ENCODE results near the gene SMIM43. TPM values are rescaled to one million over a fixed set of nuclear protein-coding genes. Genes with fewer than 3 reads are reported as not detected.

Gene SMIM43
- total and polyA plus RNA-seq, 4 donors = not detected

- Histone ChIP-seq H3K4me1 (ENCODE audit: control insufficient read depth in 4 of 4, insufficient read depth in 4 of 4, low read length in 3 of 4) (no peaks in the 10 kb centered on the region), H3K27me3 (ENCODE audit: control insufficient read depth in 4 of 4, insufficient read depth in 4 of 4, low read length in 3 of 4) (no peaks in the 10 kb centered on the region), H3K27ac (ENCODE audit: low read depth in 1 of 2, low read length in 2 of 2) (no peak overlapping the region), H3K36me3 (ENCODE audit: control insufficient read depth in 4 of 4, insufficient read depth in 3 of 4, low read depth in 1 of 4, low read length in 3 of 4) (no peaks in the 10 kb centered on the region), H3K9ac (ENCODE audit: low read depth in 1 of 2, low read length in 2 of 2) (no peak overlapping the region), H3K9me3 (ENCODE audit: control insufficient read depth in 4 of 4, low read length in 3 of 4) (peaks cover 0 to 6% (median 2%) of the 10 kb centered on the region in 4 donors), H3K4me3 (ENCODE audit: low read depth in 1 of 3, low read length in 3 of 3) (no peak overlapping the region)
- 79% methylated on average over 4 of the region's 4 CpGs for WGBS
- no peak for DNase-seq (ENCODE audit: low spot score)
- TF ChIP-seq SP1 (IDR thresholded peaks at IDR 0.05) (no peak), NR2F2 (IDR thresholded peaks at IDR 0.05) (no peak), EGR1 (IDR thresholded peaks at IDR 0.05; ENCODE audit: low read depth in 2 of 2) (no peak), HNF4A (conservative IDR thresholded peaks at IDR 0.05) (no peak)
- TF ChIP-seq, protein P1, sequence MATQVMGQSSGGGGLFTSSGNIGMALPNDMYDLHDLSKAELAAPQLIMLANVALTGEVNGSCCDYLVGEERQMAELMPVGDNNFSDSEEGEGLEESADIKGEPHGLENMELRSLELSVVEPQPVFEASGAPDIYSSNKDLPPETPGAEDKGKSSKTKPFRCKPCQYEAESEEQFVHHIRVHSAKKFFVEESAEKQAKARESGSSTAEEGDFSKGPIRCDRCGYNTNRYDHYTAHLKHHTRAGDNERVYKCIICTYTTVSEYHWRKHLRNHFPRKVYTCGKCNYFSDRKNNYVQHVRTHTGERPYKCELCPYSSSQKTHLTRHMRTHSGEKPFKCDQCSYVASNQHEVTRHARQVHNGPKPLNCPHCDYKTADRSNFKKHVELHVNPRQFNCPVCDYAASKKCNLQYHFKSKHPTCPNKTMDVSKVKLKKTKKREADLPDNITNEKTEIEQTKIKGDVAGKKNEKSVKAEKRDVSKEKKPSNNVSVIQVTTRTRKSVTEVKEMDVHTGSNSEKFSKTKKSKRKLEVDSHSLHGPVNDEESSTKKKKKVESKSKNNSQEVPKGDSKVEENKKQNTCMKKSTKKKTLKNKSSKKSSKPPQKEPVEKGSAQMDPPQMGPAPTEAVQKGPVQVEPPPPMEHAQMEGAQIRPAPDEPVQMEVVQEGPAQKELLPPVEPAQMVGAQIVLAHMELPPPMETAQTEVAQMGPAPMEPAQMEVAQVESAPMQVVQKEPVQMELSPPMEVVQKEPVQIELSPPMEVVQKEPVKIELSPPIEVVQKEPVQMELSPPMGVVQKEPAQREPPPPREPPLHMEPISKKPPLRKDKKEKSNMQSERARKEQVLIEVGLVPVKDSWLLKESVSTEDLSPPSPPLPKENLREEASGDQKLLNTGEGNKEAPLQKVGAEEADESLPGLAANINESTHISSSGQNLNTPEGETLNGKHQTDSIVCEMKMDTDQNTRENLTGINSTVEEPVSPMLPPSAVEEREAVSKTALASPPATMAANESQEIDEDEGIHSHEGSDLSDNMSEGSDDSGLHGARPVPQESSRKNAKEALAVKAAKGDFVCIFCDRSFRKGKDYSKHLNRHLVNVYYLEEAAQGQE (IDR thresholded peaks at IDR 0.05) = no peak
Observed at GRCh38 chr4:121785479-121785878, 20.5 kb upstream of the SMIM43 start.

DNA sequence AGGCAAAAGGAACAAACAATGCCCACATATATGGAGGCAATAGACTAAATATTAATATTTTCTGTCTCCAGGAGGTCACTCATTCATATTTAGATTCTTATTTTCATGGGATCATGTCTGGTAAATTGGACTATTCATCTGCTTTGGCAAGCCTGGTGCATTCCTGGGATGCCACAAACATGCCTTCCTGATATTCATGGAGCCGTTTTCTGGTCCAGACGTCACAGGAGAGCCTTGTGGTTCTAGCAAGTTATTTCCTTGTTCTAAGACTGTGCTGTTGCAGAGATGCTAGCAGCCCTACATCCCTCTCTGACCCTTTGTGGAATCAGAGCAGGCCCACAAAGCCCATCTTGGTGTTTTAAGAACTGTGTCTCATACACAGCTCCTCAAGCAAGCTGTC, 20.0 kb upstream of the SMIM43 start:
- Histone ChIP-seq H3K9me3 (ENCODE audit: control insufficient read depth in 4 of 4, low read length in 3 of 4) (peaks cover 0 to 6% (median 2%) of the 10 kb centered on the region in 4 donors), H3K36me3 (ENCODE audit: control insufficient read depth in 4 of 4, insufficient read depth in 3 of 4, low read depth in 1 of 4, low read length in 3 of 4) (no peaks in the 10 kb centered on the region), H3K9ac (ENCODE audit: low read depth in 1 of 2, low read length in 2 of 2) (no peak overlapping the region), H3K27ac (ENCODE audit: low read depth in 1 of 2, low read length in 2 of 2) (no peak overlapping the region), H3K4me3 (ENCODE audit: low read depth in 1 of 3, low read length in 3 of 3) (no peak overlapping the region), H3K27me3 (ENCODE audit: control insufficient read depth in 4 of 4, insufficient read depth in 4 of 4, low read length in 3 of 4) (no peaks in the 10 kb centered on the region), H3K4me1 (ENCODE audit: control insufficient read depth in 4 of 4, insufficient read depth in 4 of 4, low read length in 3 of 4) (no peaks in the 10 kb centered on the region)
- 60% methylated on average over 2 of the region's 2 CpGs for WGBS
- no peak for DNase-seq (ENCODE audit: low spot score)
- TF ChIP-seq HNF4G (IDR thresholded peaks at IDR 0.05) = no peak
- no peak for TF ChIP-seq NR2F2 (IDR thresholded peaks at IDR 0.05)
- TF ChIP-seq EGR1 (IDR thresholded peaks at IDR 0.05; ENCODE audit: low read depth in 2 of 2) = no peak
- TF ChIP-seq TAF1 (conservative IDR thresholded peaks at IDR 0.05) = no peak
- TF ChIP-seq, protein P2, sequence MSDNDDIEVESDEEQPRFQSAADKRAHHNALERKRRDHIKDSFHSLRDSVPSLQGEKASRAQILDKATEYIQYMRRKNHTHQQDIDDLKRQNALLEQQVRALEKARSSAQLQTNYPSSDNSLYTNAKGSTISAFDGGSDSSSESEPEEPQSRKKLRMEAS (IDR thresholded peaks at IDR 0.05) = no peak
- no peak for TF ChIP-seq JUND (IDR thresholded peaks at IDR 0.05)
- TF ChIP-seq, protein P1 (IDR thresholded peaks at IDR 0.05) = no peak

DNA sequence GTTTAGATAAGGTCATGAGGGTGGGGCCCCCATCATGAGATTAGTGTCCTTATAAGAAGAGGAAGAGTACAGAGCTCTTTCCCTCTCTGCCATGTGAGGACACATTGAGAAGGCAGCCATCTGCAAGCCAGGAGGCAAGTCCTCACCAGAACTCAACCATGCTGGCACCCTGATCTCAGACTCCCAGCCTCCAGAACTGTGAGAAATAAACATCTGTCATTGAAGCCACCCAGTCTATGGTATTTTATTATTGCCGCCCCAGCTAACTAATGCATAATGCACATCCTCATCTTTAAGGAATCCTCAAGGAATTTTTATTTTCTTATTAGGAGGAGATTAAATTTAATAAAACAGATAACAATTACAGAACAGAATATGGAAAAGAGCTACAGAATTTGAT, 19.4 kb upstream of the SMIM43 start:
- Histone ChIP-seq H3K4me1 (ENCODE audit: control insufficient read depth in 4 of 4, insufficient read depth in 4 of 4, low read length in 3 of 4) (no peaks in the 10 kb centered on the region), H3K4me3 (ENCODE audit: low read depth in 1 of 3, low read length in 3 of 3) (no peak overlapping the region), H3K27me3 (ENCODE audit: control insufficient read depth in 4 of 4, insufficient read depth in 4 of 4, low read length in 3 of 4) (no peaks in the 10 kb centered on the region), H3K36me3 (ENCODE audit: control insufficient read depth in 4 of 4, insufficient read depth in 3 of 4, low read depth in 1 of 4, low read length in 3 of 4) (no peaks in the 10 kb centered on the region), H3K27ac (ENCODE audit: low read depth in 1 of 2, low read length in 2 of 2) (no peak overlapping the region), H3K9me3 (ENCODE audit: control insufficient read depth in 4 of 4, low read length in 3 of 4) (peaks cover 0 to 6% (median 2%) of the 10 kb centered on the region in 4 donors), H3K9ac (ENCODE audit: low read depth in 1 of 2, low read length in 2 of 2) (no peak overlapping the region)
- 100% methylated on average over 1 of the region's 1 CpG for WGBS
- no peak for DNase-seq (ENCODE audit: low spot score)
- TF ChIP-seq HNF4A (conservative IDR thresholded peaks at IDR 0.05) (no peak), RXRA (IDR thresholded peaks at IDR 0.05) (no peak), RAD21 (IDR thresholded peaks at IDR 0.05) (no peak), CTCF (IDR thresholded peaks at IDR 0.05; ENCODE audit: low read depth, low read length, missing input control) (no peak), JUND (IDR thresholded peaks at IDR 0.05) (no peak), SP1 (IDR thresholded peaks at IDR 0.05) (no peak), NR2F2 (IDR thresholded peaks at IDR 0.05) (no peak), FOXA2 (IDR thresholded peaks at IDR 0.05) (no peak), ATF3 (IDR thresholded peaks at IDR 0.05) (no peak), HNF4G (IDR thresholded peaks at IDR 0.05) (no peak), TAF1 (conservative IDR thresholded peaks at IDR 0.05) (no peak)
- TF ChIP-seq, protein P3, sequence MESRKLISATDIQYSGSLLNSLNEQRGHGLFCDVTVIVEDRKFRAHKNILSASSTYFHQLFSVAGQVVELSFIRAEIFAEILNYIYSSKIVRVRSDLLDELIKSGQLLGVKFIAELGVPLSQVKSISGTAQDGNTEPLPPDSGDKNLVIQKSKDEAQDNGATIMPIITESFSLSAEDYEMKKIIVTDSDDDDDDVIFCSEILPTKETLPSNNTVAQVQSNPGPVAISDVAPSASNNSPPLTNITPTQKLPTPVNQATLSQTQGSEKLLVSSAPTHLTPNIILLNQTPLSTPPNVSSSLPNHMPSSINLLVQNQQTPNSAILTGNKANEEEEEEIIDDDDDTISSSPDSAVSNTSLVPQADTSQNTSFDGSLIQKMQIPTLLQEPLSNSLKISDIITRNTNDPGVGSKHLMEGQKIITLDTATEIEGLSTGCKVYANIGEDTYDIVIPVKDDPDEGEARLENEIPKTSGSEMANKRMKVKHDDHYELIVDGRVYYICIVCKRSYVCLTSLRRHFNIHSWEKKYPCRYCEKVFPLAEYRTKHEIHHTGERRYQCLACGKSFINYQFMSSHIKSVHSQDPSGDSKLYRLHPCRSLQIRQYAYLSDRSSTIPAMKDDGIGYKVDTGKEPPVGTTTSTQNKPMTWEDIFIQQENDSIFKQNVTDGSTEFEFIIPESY (IDR thresholded peaks at IDR 0.05) = no peak
- TF ChIP-seq, protein P2 (IDR thresholded peaks at IDR 0.05) = no peak

All from liver (tissue), 9 donors.